DND-41 (cell line): ENCODE measurements around the gene ARHGAP22.

Experiments
- ATAC-seq: fragments of 200-7000 bp; cut with Tn5 transposase; 3 replicates; pipeline ENCODE4 v1.9.1; 2021; ENCODE audit warnings: low read depth; ENCODE audit not compliant: insufficient read depth
- DNase-seq: peaks from one replicate; pipeline ENCODE4 v3.0.0-alpha.2; 2020
- H2AFZ ChIP-seq: 2 replicates; pipeline ENCODE4 v1.6.0; 2012; ENCODE audit warnings: low read depth, low read length
- H3K27ac ChIP-seq: 2 replicates; pipeline ENCODE4 v1.5.1; 2012; ENCODE audit warnings: low read length, inconsistent platforms
- H3K27me3 ChIP-seq: fragments of 200-600 bp; sonication (generic); 2 replicates; pipeline ENCODE4 v1.6.0; 2012; ENCODE audit warnings: low read length, mild to moderate bottlenecking, inconsistent platforms; ENCODE audit not compliant: insufficient read depth, poor library complexity
- H3K36me3 ChIP-seq: 2 replicates; pipeline ENCODE4 v1.5.1; 2012; ENCODE audit warnings: low read length, inconsistent platforms; ENCODE audit not compliant: insufficient read depth
- H3K4me1 ChIP-seq: 2 replicates; pipeline ENCODE4 v1.5.1; 2012; ENCODE audit warnings: mild to moderate bottlenecking, low read length; ENCODE audit not compliant: insufficient read depth
- H3K4me2 ChIP-seq: 2 replicates; pipeline ENCODE4 v1.6.0; 2012; ENCODE audit warnings: mild to moderate bottlenecking, moderate library complexity, low read length, inconsistent platforms; ENCODE audit not compliant: insufficient read depth
- H3K4me3 ChIP-seq, 2 experiments: fragments of 200-600 bp in 1 of 2; shearing (Covaris generic) in 1 of 2; 2 replicates each; pipeline ENCODE4 v1.5.1; 2012 to 2016; ENCODE audit warnings: inconsistent platforms in 2 of 2, low read length in 2 of 2, mild to moderate bottlenecking in 2 of 2, low read depth in 1 of 2, moderate library complexity in 1 of 2
- H3K79me2 ChIP-seq: 2 replicates; pipeline ENCODE4 v1.6.0; 2012; ENCODE audit warnings: low read length, inconsistent platforms; ENCODE audit not compliant: insufficient read depth
- H3K9ac ChIP-seq: 2 replicates; pipeline ENCODE4 v1.6.0; 2012; ENCODE audit warnings: low read depth, mild to moderate bottlenecking, inconsistent platforms, low read length, moderate library complexity
- H3K9me3 ChIP-seq: 2 replicates; pipeline ENCODE4 v1.5.1; 2012; ENCODE audit warnings: low read length, moderate library complexity, mild to moderate bottlenecking, inconsistent platforms; ENCODE audit not compliant: insufficient read depth, severe bottlenecking
- H4K20me1 ChIP-seq: 2 replicates; pipeline ENCODE4 v1.6.0; 2012; ENCODE audit warnings: low read length; ENCODE audit not compliant: insufficient read depth
- CTCF ChIP-seq: IDR thresholded peaks from 2 replicates; pipeline ENCODE4 v1.5.1; 2012; ENCODE audit warnings: borderline replicate concordance, low read length, moderate library complexity, mild to moderate bottlenecking; ENCODE audit not compliant: poor library complexity, severe bottlenecking; ENCODE audit errors: extremely low read depth
- EZH2 ChIP-seq: IDR thresholded peaks from 3 replicates; pipeline ENCODE4 v1.6.1; 2012; ENCODE audit warnings: borderline replicate concordance, low read depth, mild to moderate bottlenecking, moderate library complexity, low read length, inconsistent platforms; ENCODE audit not compliant: severe bottlenecking

ARHGAP22 gene

GRCh38 chr10:48440771-48441170, 164.1 kb downstream of the ARHGAP22 start:
- TF ChIP-seq EZH2: no peak
- TF ChIP-seq CTCF: no peak
- H3K4me3 ChIP-seq: no peak overlapping the region
- no peaks in the 10 kb centered on the region for H3K27me3 ChIP-seq
- H3K9ac ChIP-seq: no peak overlapping the region
- H3K4me2 ChIP-seq: no peak overlapping the region
- H3K79me2 ChIP-seq: no peaks in the 10 kb centered on the region
- H3K4me1 ChIP-seq: no peaks in the 10 kb centered on the region
- peaks cover 15% of the 10 kb centered on the region for H3K36me3 ChIP-seq
- ATAC-seq (no peak), DNase-seq (no peak)
- no peak overlapping the region for H3K27ac ChIP-seq
- no peaks in the 10 kb centered on the region for H4K20me1 ChIP-seq
- H3K9me3 ChIP-seq: no peaks in the 10 kb centered on the region
- H2AFZ ChIP-seq: no peak overlapping the region

- H4K20me1 ChIP-seq: no peaks in the 10 kb centered on the region
- H3K4me1 ChIP-seq: no peaks in the 10 kb centered on the region
- H2AFZ ChIP-seq: no peak overlapping the region
- no peaks in the 10 kb centered on the region for H3K27me3 ChIP-seq
- ATAC-seq (no peak), DNase-seq (no peak)
- no peak overlapping the region for H3K27ac ChIP-seq
- H3K36me3 ChIP-seq: peaks cover 23% of the 10 kb centered on the region
- no peaks in the 10 kb centered on the region for H3K9me3 ChIP-seq
- no peak overlapping the region for H3K9ac ChIP-seq
- TF ChIP-seq CTCF (no peak), EZH2 (no peak)
- H3K4me3 ChIP-seq: no peak overlapping the region
- H3K4me2 ChIP-seq: no peak overlapping the region
- no peaks in the 10 kb centered on the region for H3K79me2 ChIP-seq
Measured at GRCh38 chr10:48439581-48440041, 165.3 kb downstream of the ARHGAP22 start.

- no peak overlapping the region for H3K4me2 ChIP-seq
- no peak overlapping the region for H3K9ac ChIP-seq
- no peaks in the 10 kb centered on the region for H3K9me3 ChIP-seq
- peaks cover 29% of the 10 kb centered on the region for H3K36me3 ChIP-seq
- ATAC-seq (no peak), DNase-seq (no peak)
- TF ChIP-seq CTCF (no peak), EZH2 (no peak)
- no peak overlapping the region for H2AFZ ChIP-seq
- no peaks in the 10 kb centered on the region for H3K79me2 ChIP-seq
- no peaks in the 10 kb centered on the region for H3K27me3 ChIP-seq
- no peak overlapping the region for H3K27ac ChIP-seq
- no peaks in the 10 kb centered on the region for H3K4me1 ChIP-seq
- H4K20me1 ChIP-seq: no peaks in the 10 kb centered on the region
- no peak overlapping the region for H3K4me3 ChIP-seq
Measured at GRCh38 chr10:48439031-48439430, 165.8 kb downstream of the ARHGAP22 start.

GRCh38 chr10:48437546-48437945, 167.3 kb downstream of the ARHGAP22 start:
- no peaks in the 10 kb centered on the region for H3K79me2 ChIP-seq
- ATAC-seq (no peak), DNase-seq (no peak)
- no peak overlapping the region for H3K27ac ChIP-seq
- no peak overlapping the region for H3K4me2 ChIP-seq
- no peak for TF ChIP-seq CTCF
- no peak for TF ChIP-seq EZH2
- no peak overlapping the region for H3K4me3 ChIP-seq
- H2AFZ ChIP-seq: no peak overlapping the region
- no peaks in the 10 kb centered on the region for H3K4me1 ChIP-seq
- H3K36me3 ChIP-seq: peaks cover 42% of the 10 kb centered on the region
- no peaks in the 10 kb centered on the region for H3K27me3 ChIP-seq
- no peak overlapping the region for H3K9ac ChIP-seq
- H3K9me3 ChIP-seq: no peaks in the 10 kb centered on the region
- no peaks in the 10 kb centered on the region for H4K20me1 ChIP-seq
